H9 (cell line): ENCODE data around the gene CADM1. TPM values are rescaled to one million over a fixed set of nuclear protein-coding genes. Genes with fewer than 3 reads are reported as not detected.

ENCODE experiments used
- DNase-seq: peaks from one replicate; pipeline ENCODE4 v3.0.0-alpha.2; 2017
- H2AFZ ChIP-seq: one replicate; pipeline ENCODE4 v1.6.1; 2013; ENCODE audit warnings: mild to moderate bottlenecking, low read length, control low read depth, moderate library complexity
- H2AK5ac ChIP-seq: 2 replicates; pipeline ENCODE4 v1.6.1; 2013; ENCODE audit warnings: low read length, control low read depth, mixed read lengths; ENCODE audit not compliant: insufficient read length
- H2BK120ac ChIP-seq: one replicate; pipeline ENCODE4 v1.6.1; 2013; ENCODE audit warnings: low read depth, mild to moderate bottlenecking, low read length, control low read depth, inconsistent platforms; ENCODE audit not compliant: poor library complexity, severe bottlenecking
- H2BK12ac ChIP-seq: 2 replicates; pipeline ENCODE4 v1.6.1; 2013; ENCODE audit warnings: low read length, control low read depth, mixed read lengths, low read depth; ENCODE audit not compliant: insufficient read length
- H2BK15ac ChIP-seq: 2 replicates; pipeline ENCODE4 v1.6.1; 2013; ENCODE audit warnings: low read depth, low read length, control low read depth
- H2BK20ac ChIP-seq: one replicate; pipeline ENCODE4 v1.6.1; 2013; ENCODE audit warnings: low read depth, mild to moderate bottlenecking, low read length, control low read depth, inconsistent platforms; ENCODE audit not compliant: poor library complexity, severe bottlenecking
- H2BK5ac ChIP-seq: 2 replicates; pipeline ENCODE4 v1.6.1; 2013; ENCODE audit warnings: low read length, control low read depth, mixed read lengths; ENCODE audit not compliant: insufficient read length
- H3K14ac ChIP-seq: 2 replicates; pipeline ENCODE4 v1.6.1; 2013; ENCODE audit warnings: low read length, control low read depth; ENCODE audit not compliant: insufficient read depth
- H3K18ac ChIP-seq: 2 replicates; pipeline ENCODE4 v1.6.1; 2013; ENCODE audit warnings: low read depth, mild to moderate bottlenecking, mixed read lengths, low read length, control low read depth; ENCODE audit not compliant: insufficient read length
- H3K23ac ChIP-seq: 2 replicates; pipeline ENCODE4 v1.6.1; 2013; ENCODE audit warnings: low read length, control low read depth, mixed read lengths, low read depth; ENCODE audit not compliant: insufficient read length
- H3K23me2 ChIP-seq: 2 replicates; pipeline ENCODE4 v1.6.1; 2013; ENCODE audit warnings: low read depth, mild to moderate bottlenecking, mixed read lengths, low read length, control low read depth; ENCODE audit not compliant: insufficient read length, poor library complexity, severe bottlenecking
- H3K27ac ChIP-seq: 2 replicates; pipeline ENCODE4 v1.5.1; 2013; ENCODE audit warnings: low read length, control low read depth, mixed read lengths, low read depth; ENCODE audit not compliant: insufficient read length
- H3K27me3 ChIP-seq: 2 replicates; pipeline ENCODE4 v1.6.1; 2013; ENCODE audit warnings: low read length, control low read depth, inconsistent platforms; ENCODE audit not compliant: insufficient read depth
- H3K4ac ChIP-seq: 2 replicates; pipeline ENCODE4 v1.6.1; 2013; ENCODE audit warnings: low read depth, mild to moderate bottlenecking, control low read depth, inconsistent platforms, low read length, moderate library complexity
- H3K4me1 ChIP-seq: 2 replicates; pipeline ENCODE4 v1.6.1; 2013; ENCODE audit warnings: low read length, control low read depth, inconsistent platforms; ENCODE audit not compliant: insufficient read depth
- H3K4me2 ChIP-seq: 2 replicates; pipeline ENCODE4 v1.6.1; 2013; ENCODE audit warnings: low read length, control low read depth, mixed read lengths; ENCODE audit not compliant: insufficient read length, insufficient read depth
- H3K56ac ChIP-seq: 2 replicates; pipeline ENCODE4 v1.6.1; 2013; ENCODE audit warnings: low read depth, mild to moderate bottlenecking, mixed read lengths, low read length, control low read depth; ENCODE audit not compliant: insufficient read length
- H3K79me1 ChIP-seq: 2 replicates; pipeline ENCODE4 v1.6.1; 2013; ENCODE audit warnings: low read depth, mild to moderate bottlenecking, moderate library complexity, low read length, control low read depth, inconsistent platforms; ENCODE audit not compliant: insufficient read depth, poor library complexity, severe bottlenecking
- H3K79me2 ChIP-seq: 2 replicates; pipeline ENCODE4 v1.6.1; 2013; ENCODE audit warnings: low read length, control low read depth, inconsistent platforms; ENCODE audit not compliant: insufficient read depth
- H3K9ac ChIP-seq: 2 replicates; pipeline ENCODE4 v1.6.1; 2013; ENCODE audit warnings: low read length, control low read depth, mixed read lengths; ENCODE audit not compliant: insufficient read length; ENCODE audit errors: extremely low read depth
- H3K9me3 ChIP-seq: one replicate; pipeline ENCODE4 v1.6.1; 2013; ENCODE audit warnings: low read depth, low read length, inconsistent platforms; ENCODE audit not compliant: control insufficient read depth
- H3T11ph ChIP-seq: one replicate; pipeline ENCODE4 v1.6.1; 2013; ENCODE audit warnings: mild to moderate bottlenecking, low read length, control low read depth, inconsistent platforms
- H4K20me1 ChIP-seq: one replicate; pipeline ENCODE4 v1.6.1; 2013; ENCODE audit not compliant: control insufficient read depth, insufficient read length, insufficient read depth
- H4K5ac ChIP-seq: 2 replicates; pipeline ENCODE4 v1.6.1; 2013; ENCODE audit warnings: low read depth, mild to moderate bottlenecking, mixed read lengths, low read length, control low read depth; ENCODE audit not compliant: insufficient read length
- H4K8ac ChIP-seq: replicated peaks from 2 replicates; pipeline ENCODE4 v1.6.1; 2013; ENCODE audit warnings: low read length, control low read depth, mixed read lengths, low read depth; ENCODE audit not compliant: insufficient read length
- H4K91ac ChIP-seq: 2 replicates; pipeline ENCODE4 v1.6.1; 2013; ENCODE audit warnings: low read depth, mild to moderate bottlenecking, moderate library complexity, mixed read lengths, low read length, control low read depth; ENCODE audit not compliant: insufficient read length
- H3K27ac Mint-ChIP-seq, 3 experiments: 2 replicates in 2 of 3; 3 replicates in 1 of 3; pipeline ENCODE4 v1.8.0; 2020 to 2021; ENCODE audit warnings: mixed read lengths in 3 of 3, mild to moderate bottlenecking in 1 of 3, moderate library complexity in 1 of 3
- H3K27me3 Mint-ChIP-seq: 2 replicates; pipeline ENCODE4 v1.8.0; 2021; ENCODE audit warnings: low read depth, mild to moderate bottlenecking, moderate library complexity, mixed read lengths
- H3K36me3 Mint-ChIP-seq, 3 experiments: 2 replicates in 2 of 3; 3 replicates in 1 of 3; pipeline ENCODE4 v1.8.0; 2020 to 2021; ENCODE audit warnings: low read depth in 3 of 3, mixed read lengths in 3 of 3; ENCODE audit not compliant: insufficient read depth in 1 of 3
- H3K4me1 Mint-ChIP-seq, 2 experiments: 2 replicates each; pipeline ENCODE4 v1.8.0; 2020; ENCODE audit warnings: mixed read lengths in 2 of 2
- H3K4me3 Mint-ChIP-seq, 2 experiments: 2 replicates in 1 of 2; 3 replicates in 1 of 2; pipeline ENCODE4 v1.8.0; 2020 to 2021; ENCODE audit warnings: mild to moderate bottlenecking in 2 of 2, mixed read lengths in 2 of 2, moderate library complexity in 1 of 2
- H3K9me3 Mint-ChIP-seq, 2 experiments: 2 replicates in 1 of 2; 3 replicates in 1 of 2; pipeline ENCODE4 v1.8.0; 2020; ENCODE audit warnings: mild to moderate bottlenecking in 2 of 2, mixed read lengths in 2 of 2, moderate library complexity in 1 of 2
- WGBS: extraction: QIAGEN DNeasy Blood & Tissue Kit; methylation state at CpG from one replicate; pipeline ENCODE4 v1.1.7; 2013; ENCODE audit warnings: missing lambda C conversion rate, low lambda C conversion rate, mixed read lengths; ENCODE audit not compliant: insufficient read length; ENCODE audit errors: extremely low coverage; 5-methylcytosine and 5-hydroxymethylcytosine counted together
- total RNA-seq: library from RNA; stranded (reverse); gene quantifications from 2 replicates; pipeline ENCODE4 v1.2.1, GENCODE V29; 2021
- TF ChIP-seq, protein P1 (sequence below): fragments of 200-600 bp; sonication (generic); conservative IDR thresholded peaks from 3 replicates; pipeline ENCODE4 v1.8.0; 2021; ENCODE audit warnings: antibody characterized with exemption, mild to moderate bottlenecking

CADM1 gene
- total RNA-seq, 1 experiment from 2014 or later: 11.9 TPM

DNA sequence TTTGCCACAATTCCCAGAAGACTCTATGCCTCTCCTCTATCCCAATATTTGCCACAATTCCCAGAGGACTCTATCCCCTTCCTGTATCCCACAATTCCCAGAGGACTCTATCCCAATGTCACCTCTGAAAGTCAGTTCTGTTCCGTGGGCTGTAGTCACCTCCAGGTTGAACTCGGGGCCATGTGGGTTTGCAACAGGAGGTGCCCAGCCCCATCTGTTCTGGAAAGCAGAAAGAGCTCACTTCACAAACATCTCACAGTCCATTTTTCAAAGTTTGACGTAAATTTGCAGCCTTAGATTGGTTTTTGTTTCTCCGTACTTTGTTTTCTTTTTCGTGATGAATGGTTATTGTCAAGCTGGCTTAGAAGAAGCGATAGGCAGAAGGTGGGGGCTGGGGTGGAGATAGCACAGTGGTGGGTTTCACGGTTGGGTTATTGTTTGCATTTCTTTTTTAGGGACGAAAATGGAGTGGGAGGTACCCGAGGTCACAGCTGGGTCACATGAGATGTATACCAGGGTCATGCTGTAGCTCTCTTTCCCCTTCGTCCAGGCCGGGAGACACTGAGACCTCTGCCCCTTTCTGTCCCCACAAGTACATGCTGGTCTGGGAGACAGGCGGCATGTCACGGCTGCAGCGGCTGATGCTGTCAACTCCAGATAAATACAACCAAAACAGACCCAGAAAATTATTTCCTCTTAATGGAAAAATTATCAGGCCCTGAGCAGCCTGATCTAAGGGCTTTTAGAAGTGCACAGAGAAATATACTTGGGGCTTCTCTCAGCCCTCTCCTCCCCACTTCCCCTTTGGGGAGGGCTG is 374.5 kb downstream of the CADM1 start:
- Histone ChIP-seq H2AK5ac (no peak overlapping the region), H3K14ac (no peak overlapping the region; the same call in 1 of the 2 replicates), H3K18ac (no peak overlapping the region), H4K8ac (no peak overlapping the region), H3K56ac (no peak overlapping the region), H3K9me3 (no peaks in the 10 kb centered on the region), H2AFZ (no peak overlapping the region), H3T11ph (no peak overlapping the region), H3K27ac (no peak overlapping the region), H3K4me1 (no peaks in the 10 kb centered on the region; the same call in 1 of the 2 replicates), H3K27me3 (no peaks in the 10 kb centered on the region), H2BK120ac (no peak overlapping the region), H2BK15ac (no peak overlapping the region), H3K4me2 (no peak overlapping the region), H3K23me2 (no peaks in the 10 kb centered on the region), H2BK12ac (no peak overlapping the region), H4K5ac (no peak overlapping the region), H3K4ac (no peak overlapping the region), H4K20me1 (no peaks in the 10 kb centered on the region), H4K91ac (no peak overlapping the region), H2BK5ac (no peak overlapping the region), H2BK20ac (no peak overlapping the region), H3K23ac (no peak overlapping the region), H3K9ac (no peak overlapping the region), H3K79me1 (no peaks in the 10 kb centered on the region), H3K79me2 (no peaks in the 10 kb centered on the region)
- TF ChIP-seq, protein P1, sequence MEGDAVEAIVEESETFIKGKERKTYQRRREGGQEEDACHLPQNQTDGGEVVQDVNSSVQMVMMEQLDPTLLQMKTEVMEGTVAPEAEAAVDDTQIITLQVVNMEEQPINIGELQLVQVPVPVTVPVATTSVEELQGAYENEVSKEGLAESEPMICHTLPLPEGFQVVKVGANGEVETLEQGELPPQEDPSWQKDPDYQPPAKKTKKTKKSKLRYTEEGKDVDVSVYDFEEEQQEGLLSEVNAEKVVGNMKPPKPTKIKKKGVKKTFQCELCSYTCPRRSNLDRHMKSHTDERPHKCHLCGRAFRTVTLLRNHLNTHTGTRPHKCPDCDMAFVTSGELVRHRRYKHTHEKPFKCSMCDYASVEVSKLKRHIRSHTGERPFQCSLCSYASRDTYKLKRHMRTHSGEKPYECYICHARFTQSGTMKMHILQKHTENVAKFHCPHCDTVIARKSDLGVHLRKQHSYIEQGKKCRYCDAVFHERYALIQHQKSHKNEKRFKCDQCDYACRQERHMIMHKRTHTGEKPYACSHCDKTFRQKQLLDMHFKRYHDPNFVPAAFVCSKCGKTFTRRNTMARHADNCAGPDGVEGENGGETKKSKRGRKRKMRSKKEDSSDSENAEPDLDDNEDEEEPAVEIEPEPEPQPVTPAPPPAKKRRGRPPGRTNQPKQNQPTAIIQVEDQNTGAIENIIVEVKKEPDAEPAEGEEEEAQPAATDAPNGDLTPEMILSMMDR: no peak
- Mint-ChIP-seq H3K9me3 (no peaks in the 10 kb centered on the region), H3K36me3 (no peaks in the 10 kb centered on the region), H3K27me3 (peaks cover 4% of the 10 kb centered on the region), H3K4me3 (no peak overlapping the region), H3K4me1 (peaks cover 1 to 2% of the 10 kb centered on the region in 2 experiments), H3K27ac (no peak overlapping the region)
- no CpG with 5 or more reads among the region's 14 CpGs for WGBS
- no peak for DNase-seq
